HepG2 (cell line): Measurements from ENCODE around the gene MSANTD1. TPM values are rescaled to one million over a fixed set of nuclear protein-coding genes. Genes with fewer than 3 reads are reported as not detected.
A peak's percentile ranks its signal among the peaks of the same experiment; 100 is the strongest.

Experiments used
- EP300 ChIP-seq, 3 experiments: sonication (generic) in 1 of 3; formaldehyde crosslinking in 1 of 3; IDR thresholded peaks; 2 replicates each; pipeline versions ENCODE4 v1.5.1 to v1.6.1; 2011 to 2020; ENCODE audit warnings: low read depth in 2 of 3, low read length in 2 of 3, borderline replicate concordance in 1 of 3, improper control_type of control experiment in 1 of 3, mild to moderate bottlenecking in 1 of 3, missing genetic modification reagents in 1 of 3, moderate library complexity in 1 of 3
- FOXC1 ChIP-seq: sonication (generic); formaldehyde crosslinking; IDR thresholded peaks from 2 replicates; pipeline ENCODE4 v1.8.0; 2022; ENCODE audit warnings: mild to moderate bottlenecking, missing genetic modification reagents, borderline replicate concordance
- KDM1A ChIP-seq: IDR thresholded peaks from 2 replicates; pipeline ENCODE4 v1.6.1; 2016; ENCODE audit warnings: missing compliant biosample characterization
- NFIC ChIP-seq: IDR thresholded peaks from 2 replicates; pipeline ENCODE4 v1.6.1; 2012; ENCODE audit warnings: mild to moderate bottlenecking, low read length, inconsistent platforms
- NKX3-1 ChIP-seq: sonication (generic); formaldehyde crosslinking; IDR thresholded peaks from 2 replicates; pipeline ENCODE4 v1.5.0; 2020; ENCODE audit warnings: missing genetic modification reagents
- NR1H2 ChIP-seq: sonication (generic); formaldehyde crosslinking; IDR thresholded peaks from 2 replicates; pipeline ENCODE4 v1.8.1; 2022; ENCODE audit warnings: low read depth, missing genetic modification reagents, borderline replicate concordance
- PBX3 ChIP-seq: sonication (generic); formaldehyde crosslinking; IDR thresholded peaks from 2 replicates; pipeline ENCODE4 v1.8.1; 2023; ENCODE audit warnings: missing genetic modification reagents, inconsistent platforms, borderline replicate concordance
- SAFB2 ChIP-seq: sonication (generic); formaldehyde crosslinking; IDR thresholded peaks from 2 replicates; pipeline ENCODE4 v1.5.1; 2020; ENCODE audit warnings: missing genetic modification reagents, low read depth, mild to moderate bottlenecking, borderline replicate concordance
- SKIL ChIP-seq: sonication (generic); formaldehyde crosslinking; IDR thresholded peaks from 2 replicates; pipeline ENCODE4 v1.8.0; 2022; ENCODE audit warnings: missing genetic modification reagents, mild to moderate bottlenecking, moderate library complexity, borderline replicate concordance
- TAF15 ChIP-seq: fragments of 200-400 bp; formaldehyde crosslinking; IDR thresholded peaks from one replicate; pipeline ENCODE4 v1.6.1; 2018; ENCODE audit warnings: mild to moderate bottlenecking, low read depth, low read length; ENCODE audit not compliant: poor library complexity, severe bottlenecking
- THYN1 ChIP-seq: sonication (generic); formaldehyde crosslinking; IDR thresholded peaks from 2 replicates; pipeline ENCODE4 v1.8.1; 2023; ENCODE audit warnings: low read depth, mild to moderate bottlenecking, moderate library complexity, missing genetic modification reagents, borderline replicate concordance
- TRAFD1 ChIP-seq: sonication (generic); formaldehyde crosslinking; IDR thresholded peaks from 2 replicates; pipeline ENCODE4 v1.5.1; 2020; ENCODE audit warnings: missing genetic modification reagents, mild to moderate bottlenecking, borderline replicate concordance
- UBTF ChIP-seq: sonication (generic); formaldehyde crosslinking; IDR thresholded peaks from 2 replicates; pipeline ENCODE4 v1.4.0; 2020; ENCODE audit warnings: mild to moderate bottlenecking, missing genetic modification reagents
- ZNF124 ChIP-seq: sonication (generic); formaldehyde crosslinking; IDR thresholded peaks from 2 replicates; pipeline ENCODE4 v1.4.0; 2020; ENCODE audit warnings: missing genetic modification reagents
- ZNF354B ChIP-seq: sonication (generic); formaldehyde crosslinking; IDR thresholded peaks from 2 replicates; pipeline ENCODE4 v1.8.0; 2022; ENCODE audit warnings: mild to moderate bottlenecking, missing genetic modification reagents
- ZNF460 ChIP-seq: sonication (generic); formaldehyde crosslinking; IDR thresholded peaks from 2 replicates; pipeline ENCODE4 v1.5.1; 2020; ENCODE audit warnings: missing genetic modification reagents, mild to moderate bottlenecking, borderline replicate concordance
- ZNF484 ChIP-seq: sonication (generic); formaldehyde crosslinking; IDR thresholded peaks from 2 replicates; pipeline ENCODE4 v1.5.1; 2020; ENCODE audit warnings: mild to moderate bottlenecking, low read depth, missing genetic modification reagents, borderline replicate concordance
- ZNF530 ChIP-seq: sonication (generic); formaldehyde crosslinking; IDR thresholded peaks from 2 replicates; pipeline ENCODE4 v1.5.0; 2020; ENCODE audit warnings: low read depth, mild to moderate bottlenecking, missing genetic modification reagents
- ZSCAN20 ChIP-seq: sonication (generic); formaldehyde crosslinking; IDR thresholded peaks from 2 replicates; pipeline ENCODE4 v1.4.0; 2020; ENCODE audit warnings: missing genetic modification reagents, mild to moderate bottlenecking, borderline replicate concordance
- polyA plus RNA-seq, 8 experiments: library from polyadenylated mRNA; depleted of rRNA in 3 of 8; stranded (reverse) in 7 of 8; unstranded in 1 of 8; fragments of >200 nt; fragmentation: Illumina TruSeq in 4 of 8; extraction: Trizol in 4 of 8; gene quantifications; 2 replicates each; pipeline versions ENCODE4 v1.2.1 to v1.2.3, GENCODE V29; 2011 to 2016; ENCODE audit warnings: low read depth in 4 of 8, missing spikeins in 1 of 8, mixed read lengths in 1 of 8; ENCODE audit not compliant: insufficient read depth in 1 of 8
- total RNA-seq, 5 experiments: library from RNA; depleted of rRNA; stranded (reverse); fragments of >200 nt; fragmentation: Illumina TruSeq; extraction: Trizol; gene quantifications; 2 replicates each; pipeline ENCODE4 v1.2.3, GENCODE V29; 2016; ENCODE audit warnings: low read depth in 1 of 5

Gene MSANTD1
- total and polyA plus RNA-seq, 2 of the 13 experiments (the other 11 are each of a cell fraction or from before 2014, with no cell fraction given) = 0.22 to 0.40 TPM

GRCh38 chr4:3293401-3294391 lies 44.7 kb downstream of the MSANTD1 start (continued):
- TF ChIP-seq ZNF354B (CRISPR knock-in tag) = 0 out of 2 replicates have a peak, but pooled peaks have one; percentile 28
- TF ChIP-seq ZNF530 (CRISPR knock-in tag) = no peak
- TF ChIP-seq SAFB2 (CRISPR knock-in tag) = no peak
- TF ChIP-seq ZNF484 (CRISPR knock-in tag) = no peak
- TF ChIP-seq ZSCAN20 = peak; percentile 99
- TF ChIP-seq TAF15 = no peak
- no peak for TF ChIP-seq KDM1A (CRISPR knock-in tag)
- no peak for TF ChIP-seq ZNF124 (CRISPR knock-in tag)
- TF ChIP-seq NR1H2 (CRISPR knock-in tag) = no peak
- TF ChIP-seq FOXC1 (CRISPR knock-in tag) = 0 out of 2 replicates have a peak, but pooled peaks have one; percentile 15
- TF ChIP-seq SKIL = no peak
- no peak for TF ChIP-seq TRAFD1 (CRISPR knock-in tag)
- TF ChIP-seq THYN1 (CRISPR knock-in tag) = no peak
- no peak for TF ChIP-seq ZNF460 (CRISPR knock-in tag)
- TF ChIP-seq NKX3-1 (CRISPR knock-in tag) = no peak
- TF ChIP-seq NFIC = no peak
- TF ChIP-seq PBX3 (CRISPR knock-in tag) = no peak
- peak; percentile 43; the same call in 1 of the 2 replicates for TF ChIP-seq UBTF (CRISPR knock-in tag)
- TF ChIP-seq EP300 (IDR thresholded peaks at IDR 0.05; ENCODE audit: low read depth in 2 of 2, low read length in 2 of 2) = no peak
- no peak for TF ChIP-seq EP300 (CRISPR knock-in tag; IDR thresholded peaks at IDR 0.05; ENCODE audit: borderline replicate concordance)
